IMR-90 (cell line): ENCODE data around the gene GAS6. TPM values are rescaled to one million over a fixed set of nuclear protein-coding genes. Genes with fewer than 3 reads are reported as not detected.
A peak's percentile ranks its signal among the peaks of the same experiment; 100 is the strongest.
"Not testable (repeated sequence)": the region's sequence is repeated elsewhere in the genome, so short reads cannot be mapped to it uniquely, and the experiment has no call there.

Experiments used
- ATAC-seq: fragments of 200-7000 bp; cut with Tn5 transposase; 2 replicates; pipeline ENCODE4 v1.9.1; 2020; ENCODE audit warnings: low read depth, mild to moderate bottlenecking, moderate library complexity
- BruUV-seq: library from RNA; stranded (reverse); fragments of 400-500 nt; replicated peaks from 2 replicates; lab custom pipeline; 2021; lab: Mats Ljungman, UMichigan
- CTCF ChIA-PET: fragments of 300-600 bp; formaldehyde crosslinking; extraction: SDS; loops from one replicate; lab custom pipeline; 2021; ENCODE audit warnings: antibody characterized with exemption; lab: Yijun Ruan, JAX
- POLR2A ChIA-PET: fragments of 300-600 bp; sonication (Branson Sonifier 250); formaldehyde crosslinking; loops from one replicate; lab custom pipeline; 2022; ENCODE audit warnings: antibody characterized with exemption; ENCODE audit not compliant: unreplicated experiment; lab: Charles Lee
- DNase-seq: peaks from one replicate; pipeline ENCODE4 v3.0.0; 2013
- H2AFZ ChIP-seq: replicated peaks from 2 replicates; pipeline ENCODE3; 2013; ENCODE audit warnings: low read length, mild to moderate bottlenecking; ENCODE audit not compliant: poor library complexity
- H2AK5ac ChIP-seq: 2 replicates; pipeline ENCODE4 v1.6.1; 2013; ENCODE audit warnings: low read depth, low read length, inconsistent platforms
- H2AK9ac ChIP-seq: replicated peaks from 2 replicates; pipeline ENCODE3; 2013; ENCODE audit warnings: mild to moderate bottlenecking, low read depth, low read length, moderate library complexity; ENCODE audit not compliant: poor library complexity
- H2BK120ac ChIP-seq: 2 replicates; pipeline ENCODE4 v1.6.1; 2013; ENCODE audit warnings: low read depth, low read length, inconsistent platforms
- H2BK15ac ChIP-seq: 3 replicates; pipeline ENCODE4 v1.6.1; 2013; ENCODE audit warnings: low read depth, low read length, inconsistent platforms
- H2BK20ac ChIP-seq: 2 replicates; pipeline ENCODE4 v1.6.1; 2013; ENCODE audit warnings: low read depth, mild to moderate bottlenecking, inconsistent platforms, low read length, moderate library complexity
- H2BK5ac ChIP-seq: 2 replicates; pipeline ENCODE4 v1.6.1; 2013; ENCODE audit warnings: mild to moderate bottlenecking, low read depth, low read length, inconsistent platforms; ENCODE audit not compliant: poor library complexity, severe bottlenecking
- H3K14ac ChIP-seq: replicated peaks from 2 replicates; pipeline ENCODE4 v1.6.1; 2013; ENCODE audit warnings: low read depth, low read length, inconsistent platforms
- H3K18ac ChIP-seq: 2 replicates; pipeline ENCODE4 v1.6.1; 2013; ENCODE audit warnings: low read depth, low read length, control low read depth
- H3K23ac ChIP-seq: 2 replicates; pipeline ENCODE4 v1.6.1; 2013; ENCODE audit warnings: low read depth, low read length, inconsistent platforms
- H3K27ac ChIP-seq: 2 replicates; pipeline ENCODE4 v1.5.1; 2013; ENCODE audit warnings: mild to moderate bottlenecking, control low read depth, low read length; ENCODE audit not compliant: insufficient read depth
- H3K27me3 ChIP-seq: 2 replicates; pipeline ENCODE4 v1.6.1; 2013; ENCODE audit warnings: low read length; ENCODE audit not compliant: control insufficient read depth, insufficient read depth
- H3K36me3 ChIP-seq: 2 replicates; pipeline ENCODE4 v1.6.1; 2013; ENCODE audit warnings: low read length, mixed read lengths; ENCODE audit not compliant: control insufficient read depth, insufficient read depth
- H3K4ac ChIP-seq: 2 replicates; pipeline ENCODE4 v1.6.1; 2013; ENCODE audit warnings: low read depth, low read length, inconsistent platforms
- H3K4me1 ChIP-seq: 2 replicates; pipeline ENCODE4 v1.6.1; 2013; ENCODE audit warnings: low read length, mixed read lengths; ENCODE audit not compliant: control insufficient read depth, insufficient read depth
- H3K4me2 ChIP-seq: 2 replicates; pipeline ENCODE4 v1.6.1; 2013; ENCODE audit warnings: low read depth, mild to moderate bottlenecking, control low read depth, low read length, moderate library complexity
- H3K4me3 ChIP-seq: 2 replicates; pipeline ENCODE4 v1.5.1; 2013; ENCODE audit warnings: low read depth, mild to moderate bottlenecking, control low read depth, low read length, moderate library complexity; ENCODE audit not compliant: insufficient read depth
- H3K56ac ChIP-seq: 2 replicates; pipeline ENCODE4 v1.6.1; 2013; ENCODE audit warnings: low read length, inconsistent platforms; ENCODE audit not compliant: insufficient read depth; ENCODE audit errors: extremely low read depth
- H3K79me1 ChIP-seq, 2 experiments: 2 replicates each; pipeline ENCODE4 v1.6.1; 2013; ENCODE audit warnings: low read length in 2 of 2, inconsistent platforms in 1 of 2, low read depth in 1 of 2
- H3K9ac ChIP-seq: 2 replicates; pipeline ENCODE4 v1.6.1; 2013; ENCODE audit warnings: low read depth, low read length, control low read depth
- H3K9me1 ChIP-seq: 2 replicates; pipeline ENCODE4 v1.6.1; 2013; ENCODE audit warnings: low read length, inconsistent platforms; ENCODE audit not compliant: insufficient read depth
- H3K9me3 ChIP-seq: 2 replicates; pipeline ENCODE4 v1.6.1; 2013; ENCODE audit warnings: low read length; ENCODE audit not compliant: control insufficient read depth, insufficient read depth
- H4K20me1 ChIP-seq: 2 replicates; pipeline ENCODE4 v1.6.1; 2013; ENCODE audit warnings: low read length, inconsistent platforms; ENCODE audit not compliant: insufficient read depth
- H4K5ac ChIP-seq: 2 replicates; pipeline ENCODE4 v1.6.1; 2013; ENCODE audit warnings: mild to moderate bottlenecking, low read depth, low read length, control low read depth
- H4K8ac ChIP-seq, 2 experiments: 2 replicates each; pipeline ENCODE4 v1.6.1; 2013; ENCODE audit warnings: low read depth in 2 of 2, low read length in 2 of 2, control low read depth in 1 of 2, inconsistent platforms in 1 of 2
- H4K91ac ChIP-seq: 2 replicates; pipeline ENCODE4 v1.6.1; 2013; ENCODE audit warnings: low read depth, low read length, inconsistent platforms; ENCODE audit not compliant: insufficient read depth
- WGBS, 2 experiments: methylation state at CpG; one replicate each; pipeline versions ENCODE4 v1.1.5 to v1.1.7; 2013; ENCODE audit warnings: missing lambda C conversion rate in 2 of 2; ENCODE audit not compliant: insufficient read length in 1 of 2; ENCODE audit errors: extremely low coverage in 2 of 2; 5-methylcytosine and 5-hydroxymethylcytosine counted together
- dilution Hi-C: fragments of 300-500 bp; cut with HindIII; formaldehyde crosslinking; loops from one replicate; pipeline ENCODE4 v1.14.3; 2018; ENCODE audit warnings: low sequenced_read_pairs; ENCODE audit not compliant: unreplicated experiment
- in situ Hi-C: fragments of 300-500 bp; cut with MboI; formaldehyde crosslinking; loops from 3 replicates; pipeline ENCODE4 v1.14.3; 2019; ENCODE audit warnings: low sequenced_read_pairs, inconsistent platforms, mixed read lengths
- intact Hi-C: fragments of 100-400 bp; cut with micrococcal nuclease; formaldehyde crosslinking; loops from 2 replicates; pipeline ENCODE4 v1.10.0; 2022
- polyA plus RNA-seq, 3 experiments: library from polyadenylated mRNA; depleted of rRNA; stranded (reverse); fragments of >200 nt; gene quantifications; 2 replicates each; pipeline ENCODE4 v1.2.3, GENCODE V29; 2012; ENCODE audit warnings: low replicate concordance in 1 of 3
- total RNA-seq: library from RNA; depleted of rRNA; stranded (reverse); fragments of >200 nt; gene quantifications from 2 replicates; pipeline ENCODE4 v1.2.3, GENCODE V29; 2012

Gene GAS6
- total and polyA plus RNA-seq, 2 of the 4 experiments (the other 2 are of a cell fraction), result 220 to 823 TPM

GRCh38 chr13:113789931-113790330 lies 73.9 kb downstream of the GAS6 start:
- H2BK5ac ChIP-seq, H2AK9ac ChIP-seq, H3K4me2 ChIP-seq, H3K18ac ChIP-seq, H3K4me1 ChIP-seq, H3K9me1 ChIP-seq, H3K4ac ChIP-seq, H3K4me3 ChIP-seq, H2AK5ac ChIP-seq, H3K14ac ChIP-seq, ATAC-seq, H4K20me1 ChIP-seq, H3K79me1 ChIP-seq, H3K56ac ChIP-seq, in situ Hi-C loops, H3K36me3 ChIP-seq, H3K23ac ChIP-seq, H4K8ac ChIP-seq, H2BK120ac ChIP-seq, DNase-seq, dilution Hi-C loops, H3K9me3 ChIP-seq, H2BK20ac ChIP-seq, POLR2A ChIA-PET, BruUV-seq, H4K5ac ChIP-seq, H3K9ac ChIP-seq, intact Hi-C loops, CTCF ChIA-PET, H4K91ac ChIP-seq, H2BK15ac ChIP-seq, H3K27ac ChIP-seq: not testable (repeated sequence)
- WGBS, 2 experiments, result 90% methylated on average over 4 of the region's 13 CpGs; no CpG with 5 or more reads in 1 of the 2 experiments
- Histone ChIP-seq H3K27me3 (peaks cover 22% of the 10 kb centered on the region), H2AFZ (peak overlapping the region; percentile 41)
